ENCODE data around the gene UNC93B1.
"Not testable (repeated sequence)": the region's sequence is repeated elsewhere in the genome, so short reads cannot be mapped to it uniquely, and the experiment has no call there.

The UNC93B1 gene

GRCh38 chr11:68009391-68010089 is 5.6 kb upstream of the UNC93B1 start:
- DNase-seq (ENCODE audit: low spot score): peak; percentile 82

DNA sequence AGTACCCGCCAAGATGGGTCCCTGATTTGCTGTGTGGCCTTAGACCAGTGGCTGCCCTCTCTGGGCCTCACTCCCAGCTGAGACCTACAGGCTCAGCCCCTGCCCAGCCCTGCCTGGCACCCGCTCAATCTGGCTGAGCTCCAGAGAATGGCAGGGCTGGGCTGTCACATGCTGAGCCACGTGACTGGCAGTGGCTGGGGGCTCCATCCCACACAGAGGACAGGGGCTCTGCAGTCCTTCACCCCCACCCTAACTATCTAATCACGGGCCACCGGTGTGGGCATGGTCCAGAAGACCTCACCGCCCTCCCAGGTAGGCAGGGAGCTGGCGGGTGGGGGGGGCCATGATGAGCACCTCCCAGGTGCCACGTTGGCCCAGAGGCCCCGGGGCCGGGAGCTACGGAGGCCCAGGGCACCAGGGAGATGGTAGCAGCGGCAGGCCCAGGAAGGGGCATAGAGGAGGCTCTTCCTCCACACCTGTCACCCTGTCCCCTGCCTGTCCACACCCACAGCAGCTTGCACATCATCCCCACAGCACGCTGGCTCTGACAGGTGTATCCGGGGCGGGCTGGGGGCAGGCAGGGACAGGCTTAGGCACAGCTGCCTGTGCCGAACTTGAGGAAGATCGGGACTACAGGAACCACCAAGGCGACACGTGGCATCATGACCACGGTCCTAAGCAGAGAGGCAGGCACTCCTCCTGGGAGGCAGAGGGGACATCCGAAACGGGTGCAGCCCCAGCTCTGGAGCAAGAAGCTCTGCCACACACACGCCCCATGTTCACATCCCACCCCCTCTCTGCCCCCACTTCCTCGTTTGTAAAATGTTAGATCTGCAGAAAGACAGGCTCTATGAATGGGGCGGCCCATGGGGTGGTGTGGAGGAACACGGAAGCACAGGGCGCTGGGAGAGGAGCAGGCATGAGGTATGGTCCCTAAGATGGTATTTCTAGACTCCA is 4.8 kb upstream of the UNC93B1 start:
- DNase-seq (ENCODE audit: low spot score): peak; percentile 86

GRCh38 chr11:68007498-68008380 is 3.8 kb upstream of the UNC93B1 start:
- DNase-seq (ENCODE audit: low spot score): peak; percentile 12

- no peak for DNase-seq (ENCODE audit: low spot score)
These were observed 2.8 kb upstream of the UNC93B1 start for GRCh38 chr11:68006606-68007166.

GRCh38 chr11:68004551-68005335 is 846 bp upstream of the UNC93B1 start:
- no peak for DNase-seq (ENCODE audit: low spot score)

DNA sequence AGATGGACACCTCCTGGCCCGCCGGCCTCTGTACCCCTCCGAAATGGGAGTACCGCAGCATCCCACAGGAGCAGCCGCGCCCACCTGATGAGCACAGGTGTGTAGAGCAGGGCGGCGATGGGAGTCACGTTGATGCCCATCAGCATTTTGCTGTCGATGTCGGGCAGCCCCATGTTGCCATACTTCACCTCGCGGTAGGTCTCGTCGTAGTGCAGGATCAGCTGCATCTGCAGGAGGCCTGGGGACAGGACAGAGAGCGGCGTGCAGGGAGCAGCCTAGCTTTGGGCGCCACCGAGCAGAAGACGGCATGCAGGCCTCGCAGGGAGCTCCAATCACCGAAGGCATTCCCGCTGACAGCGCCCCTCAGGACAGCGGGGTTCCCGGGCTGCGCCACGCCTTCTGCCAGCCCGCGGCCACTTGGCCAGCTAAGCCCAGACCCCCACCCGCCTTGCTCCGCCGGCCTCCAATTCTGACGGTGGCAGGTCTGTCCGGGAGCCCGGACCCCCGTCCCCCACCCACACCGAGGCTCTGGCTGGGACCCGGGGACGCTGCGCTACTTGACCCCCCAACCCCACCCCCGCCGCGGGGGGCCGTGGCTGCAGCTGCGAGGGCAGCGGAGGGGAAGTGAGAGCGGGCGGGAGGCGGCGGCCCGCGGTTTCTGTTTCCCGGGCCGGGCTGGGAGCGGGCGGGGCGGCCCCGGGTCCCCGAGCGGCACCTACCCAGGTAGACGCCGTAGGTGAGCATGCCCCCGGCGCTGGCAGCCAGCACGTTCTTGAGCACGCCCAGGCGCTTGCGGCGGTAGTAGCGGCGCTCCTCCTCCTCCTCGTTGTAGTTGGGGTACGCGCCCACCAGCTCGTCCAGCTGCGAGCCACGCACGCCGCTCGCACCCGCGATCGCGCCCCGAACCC is 705 bp downstream of the UNC93B1 start:
- no peak for DNase-seq (ENCODE audit: low spot score)

GRCh38 chr11:68002575-68002937 is 1.3 kb downstream of the UNC93B1 start:
- DNase-seq (ENCODE audit: low spot score): no peak

DNA sequence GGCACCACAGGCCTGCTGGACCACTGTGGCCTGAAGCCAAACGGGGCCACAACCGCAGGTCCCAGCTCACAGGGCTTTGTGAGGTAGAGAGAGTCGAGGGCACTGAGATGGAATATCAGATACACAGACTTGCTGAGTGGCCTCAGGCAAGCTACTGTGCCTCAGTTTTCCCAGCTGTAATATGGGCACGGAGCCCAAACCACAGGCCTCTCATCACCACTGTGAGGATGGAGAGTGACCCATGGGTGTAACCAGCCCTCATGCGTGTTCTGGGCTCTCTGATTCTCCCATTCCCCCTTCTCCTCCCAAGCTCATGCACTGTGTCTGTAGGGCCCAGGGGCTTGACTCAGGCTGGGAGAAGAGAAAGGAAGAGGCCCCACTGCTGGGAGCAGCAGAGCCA is 4.2 kb downstream of the UNC93B1 start:
- DNase-seq (ENCODE audit: low spot score): no peak

GRCh38 chr11:67999201-67999629 is 4.7 kb downstream of the UNC93B1 start:
- no peak for DNase-seq (ENCODE audit: low spot score)

DNA sequence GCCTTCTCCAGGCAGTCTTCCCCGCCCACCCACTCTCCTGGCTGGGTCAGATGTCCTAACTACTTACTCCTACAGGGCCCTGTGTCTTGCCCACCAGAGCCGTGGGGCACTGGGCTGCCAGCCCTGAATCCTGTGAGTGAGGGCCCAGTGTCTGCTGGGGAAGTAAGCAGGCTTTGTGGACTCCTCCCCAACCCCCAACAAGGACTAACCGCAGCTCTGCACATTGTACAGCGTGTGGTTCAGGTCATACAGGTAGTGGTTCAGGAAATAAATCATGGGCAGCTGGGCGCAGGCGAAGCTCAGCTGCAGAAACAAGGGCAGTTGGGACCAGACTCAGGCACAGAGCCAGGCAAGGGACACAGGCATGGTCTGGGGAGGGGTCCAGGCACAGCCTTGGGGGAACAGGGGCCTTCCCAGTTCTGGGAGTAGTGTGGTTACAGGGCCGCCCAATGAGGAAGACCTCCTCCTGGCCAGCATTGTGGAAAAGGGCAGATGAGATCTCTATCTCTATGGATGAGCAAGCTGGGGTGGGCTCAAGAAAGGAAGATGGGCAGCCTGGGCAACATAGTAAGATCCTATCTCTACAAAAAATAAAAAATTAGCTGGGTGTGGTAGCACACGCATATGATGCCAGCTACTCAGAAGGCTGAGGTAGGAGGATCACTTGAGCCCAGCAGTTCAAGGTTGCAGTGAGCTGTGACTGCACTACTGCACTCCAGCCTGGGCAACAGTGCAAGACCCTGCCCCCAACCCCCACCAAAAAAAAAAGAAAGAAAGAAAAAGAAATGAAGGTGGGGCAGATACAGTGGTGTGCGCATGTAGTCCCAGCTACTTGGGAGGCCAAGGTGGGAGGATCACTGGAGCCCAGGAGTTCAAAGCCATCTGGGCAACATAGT is 5.5 kb downstream of the UNC93B1 start:
- no peak for DNase-seq (ENCODE audit: low spot score)

- no peak for DNase-seq (ENCODE audit: low spot score)
These were observed 6.4 kb downstream of the UNC93B1 start for GRCh38 chr11:67997475-67997921.

- DNase-seq (ENCODE audit: low spot score): peak; percentile 86
These were observed 7.0 kb downstream of the UNC93B1 start for GRCh38 chr11:67996622-67997474.

DNA sequence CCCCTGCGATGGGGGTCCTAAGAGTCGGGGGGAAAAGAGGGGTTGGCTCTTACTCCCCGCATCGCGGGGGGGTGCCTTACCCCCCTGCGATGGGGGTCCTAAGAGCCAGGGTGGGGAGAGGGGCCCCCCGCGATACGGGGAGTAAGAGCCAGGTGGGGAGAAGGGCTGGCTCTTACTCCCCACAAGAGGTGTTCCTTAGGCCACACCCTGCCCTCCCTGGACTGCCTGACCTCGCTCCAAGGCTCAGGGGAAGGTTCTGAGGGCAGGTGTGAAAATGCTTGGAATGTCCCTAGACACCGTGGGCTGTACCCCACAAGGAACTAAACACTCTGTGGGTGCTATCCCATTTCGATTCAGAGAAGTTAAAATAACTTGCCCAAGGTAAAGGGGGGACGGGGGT is 7.8 kb downstream of the UNC93B1 start:
- no peak for DNase-seq (ENCODE audit: low spot score)

GRCh38 chr11:67995579-67995978 is 8.3 kb downstream of the UNC93B1 start:
- DNase-seq (ENCODE audit: low spot score): not testable (repeated sequence)

DNA sequence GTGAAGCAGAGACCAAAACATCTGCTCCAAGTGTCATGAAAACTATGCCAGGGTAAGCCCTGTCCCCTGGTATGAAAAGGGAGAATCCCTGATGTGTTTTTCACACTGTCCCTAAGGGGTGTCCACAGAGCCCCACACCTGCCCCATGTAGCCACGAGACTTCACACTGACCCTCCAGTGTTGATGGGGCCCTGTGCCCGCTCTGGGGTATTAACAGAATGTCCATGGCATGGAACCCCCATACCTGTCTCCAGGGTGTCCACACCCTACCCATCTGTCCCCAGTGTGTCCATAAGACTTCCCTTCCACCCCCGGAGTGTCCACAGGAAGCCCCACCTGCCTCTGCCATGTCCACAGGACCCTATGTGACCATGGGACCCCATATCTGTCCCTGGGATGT is 8.8 kb downstream of the UNC93B1 start:
- not testable (repeated sequence) for DNase-seq (ENCODE audit: low spot score)

GRCh38 chr11:67994387-67994786 is 9.5 kb downstream of the UNC93B1 start:
- DNase-seq (ENCODE audit: low spot score): not testable (repeated sequence)

- peak; percentile 36 for DNase-seq (ENCODE audit: low spot score)
These were observed 10.1 kb downstream of the UNC93B1 start for GRCh38 chr11:67993821-67994220.

All from hematopoietic multipotent progenitor cell treated with erythropoietin and hydrocortisone succinate and interleukin-3 and kit ligand, for 15 days (in vitro differentiated cells).